Kidney epithelial cell (primary cell): Measurements from ENCODE around the gene ARHGAP23. TPM values are rescaled to one million over a fixed set of nuclear protein-coding genes. Genes with fewer than 3 reads are reported as not detected.
"Not testable (repeated sequence)": the region's sequence is repeated elsewhere in the genome, so short reads cannot be mapped to it uniquely, and the experiment has no call there.

Experiments
- DNase-seq: peaks from one replicate; pipeline ENCODE4 v3.0.0-alpha.2; 2010; ENCODE audit warnings: low read depth
- H3K27me3 ChIP-seq: 2 replicates; pipeline ENCODE4 v1.6.0; 2011; ENCODE audit warnings: low read length; ENCODE audit not compliant: control insufficient read depth, insufficient read depth
- H3K36me3 ChIP-seq: 2 replicates; pipeline ENCODE4 v1.5.1; 2011; ENCODE audit warnings: low read length; ENCODE audit not compliant: control insufficient read depth, insufficient read depth
- H3K4me3 ChIP-seq: 2 replicates; pipeline ENCODE4 v1.5.1; 2011; ENCODE audit warnings: low read depth, mild to moderate bottlenecking, control low read depth, low read length
- CTCF ChIP-seq: IDR thresholded peaks from 2 replicates; pipeline ENCODE4 v1.5.1; 2011; ENCODE audit warnings: mild to moderate bottlenecking, moderate library complexity, low read length, control low read depth, inconsistent platforms; ENCODE audit not compliant: insufficient read depth, poor library complexity, severe bottlenecking
- total RNA-seq: library from RNA; depleted of rRNA; stranded (reverse); fragments of >200 nt; gene quantifications from 2 replicates; pipeline ENCODE4 v1.2.3, GENCODE V29; 2015

The ARHGAP23 gene
- total RNA-seq, 1 donor from 2014 or later = 52.8 TPM

- Histone ChIP-seq H3K4me3 (no peak overlapping the region), H3K27me3 (no peaks in the 10 kb centered on the region), H3K36me3 (no peaks in the 10 kb centered on the region)
- DNase-seq = no peak
- TF ChIP-seq CTCF = no peak
Measured at GRCh38 chr17:38498353-38498752, 70.1 kb downstream of the ARHGAP23 start.

GRCh38 chr17:38499230-38499629 lies 71.0 kb downstream of the ARHGAP23 start:
- H3K36me3 ChIP-seq, DNase-seq, H3K4me3 ChIP-seq, H3K27me3 ChIP-seq: not testable (repeated sequence)

GRCh38 chr17:38501718-38502117 lies 73.5 kb downstream of the ARHGAP23 start:
- DNase-seq, H3K36me3 ChIP-seq, H3K27me3 ChIP-seq, H3K4me3 ChIP-seq: not testable (repeated sequence)

- not testable (repeated sequence) for H3K4me3 ChIP-seq, H3K36me3 ChIP-seq, H3K27me3 ChIP-seq, DNase-seq
Measured at GRCh38 chr17:38503286-38503913, 75.1 kb downstream of the ARHGAP23 start.

GRCh38 chr17:38504216-38504615 lies 76.0 kb downstream of the ARHGAP23 start:
- no peak for DNase-seq
- Histone ChIP-seq H3K27me3 (no peaks in the 10 kb centered on the region), H3K4me3 (no peak overlapping the region), H3K36me3 (peaks cover 3% of the 10 kb centered on the region)
- TF ChIP-seq CTCF = no peak

GRCh38 chr17:38507436-38507835 lies 79.2 kb downstream of the ARHGAP23 start:
- Histone ChIP-seq H3K4me3 (no peak overlapping the region), H3K27me3 (peaks cover 4% of the 10 kb centered on the region), H3K36me3 (peaks cover 3% of the 10 kb centered on the region)
- no peak for DNase-seq
- TF ChIP-seq CTCF = no peak

- TF ChIP-seq CTCF = no peak
- Histone ChIP-seq H3K36me3 (peaks cover 3% of the 10 kb centered on the region), H3K27me3 (peaks cover 4% of the 10 kb centered on the region), H3K4me3 (no peak overlapping the region)
- no peak for DNase-seq
Measured at GRCh38 chr17:38507921-38508569, 79.8 kb downstream of the ARHGAP23 start.
